Measurements from ENCODE around the gene PTBP1. TPM values are rescaled to one million over a fixed set of nuclear protein-coding genes. Genes with fewer than 3 reads are reported as not detected.

Gene PTBP1
- total and polyA plus RNA-seq, 2 of the 13 experiments (the other 11 are each of a cell fraction or from before 2014, with no cell fraction given) = 195 to 288 TPM

DNA sequence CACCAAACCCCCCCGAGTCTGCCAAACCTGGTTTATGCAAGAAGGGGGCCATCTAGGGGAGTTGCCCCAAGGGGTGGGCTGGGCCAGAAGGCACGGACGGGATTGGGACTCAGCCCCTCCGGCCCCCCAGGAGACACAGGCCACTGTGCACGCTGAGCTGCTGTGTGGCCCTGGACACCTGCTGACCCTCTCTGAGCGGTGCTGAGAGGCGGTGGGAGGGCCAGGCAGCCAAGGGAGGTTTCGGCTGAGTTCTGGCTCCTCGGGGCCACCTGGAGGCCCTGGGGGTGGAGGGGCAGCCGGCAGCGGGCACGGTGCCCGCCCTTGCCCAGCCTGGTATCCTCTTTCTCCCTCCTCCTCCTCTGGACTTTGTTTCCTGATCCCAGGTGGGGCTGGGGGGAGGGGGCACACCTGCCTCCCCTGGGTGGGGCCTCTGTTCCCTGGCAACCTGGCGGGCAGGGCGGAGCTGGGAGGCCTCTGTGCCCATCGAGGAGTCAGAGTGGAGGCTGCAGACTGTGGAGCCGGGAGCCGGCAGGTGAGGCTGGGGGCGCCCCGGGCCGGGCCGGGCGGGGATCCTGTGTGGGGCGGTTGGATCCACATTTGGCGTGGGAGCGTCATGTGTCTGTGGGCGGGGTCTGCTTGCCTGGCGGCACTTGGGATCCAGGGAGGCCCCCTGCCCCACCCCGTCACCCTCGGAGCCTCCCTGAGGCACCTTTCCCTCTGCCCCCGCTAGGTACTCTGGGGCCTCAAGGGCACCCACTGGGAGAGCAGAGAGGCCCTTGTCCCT, 46.4 kb upstream of the PTBP1 start, which contains the start of gene MISP (continued):
- TF ChIP-seq, protein P1, sequence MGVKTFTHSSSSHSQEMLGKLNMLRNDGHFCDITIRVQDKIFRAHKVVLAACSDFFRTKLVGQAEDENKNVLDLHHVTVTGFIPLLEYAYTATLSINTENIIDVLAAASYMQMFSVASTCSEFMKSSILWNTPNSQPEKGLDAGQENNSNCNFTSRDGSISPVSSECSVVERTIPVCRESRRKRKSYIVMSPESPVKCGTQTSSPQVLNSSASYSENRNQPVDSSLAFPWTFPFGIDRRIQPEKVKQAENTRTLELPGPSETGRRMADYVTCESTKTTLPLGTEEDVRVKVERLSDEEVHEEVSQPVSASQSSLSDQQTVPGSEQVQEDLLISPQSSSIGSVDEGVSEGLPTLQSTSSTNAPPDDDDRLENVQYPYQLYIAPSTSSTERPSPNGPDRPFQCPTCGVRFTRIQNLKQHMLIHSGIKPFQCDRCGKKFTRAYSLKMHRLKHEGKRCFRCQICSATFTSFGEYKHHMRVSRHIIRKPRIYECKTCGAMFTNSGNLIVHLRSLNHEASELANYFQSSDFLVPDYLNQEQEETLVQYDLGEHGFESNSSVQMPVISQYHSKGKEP (CRISPR knock-in tag; IDR thresholded peaks at IDR 0.05) = no peak
- TF ChIP-seq ZNF10 (CRISPR knock-in tag; IDR thresholded peaks at IDR 0.05; ENCODE audit: borderline replicate concordance, low read depth) (no peak), MTA3 (CRISPR knock-in tag; IDR thresholded peaks at IDR 0.05) (no peak), ZFP1 (CRISPR knock-in tag; IDR thresholded peaks at IDR 0.05) (no peak), ZNF704 (CRISPR knock-in tag; IDR thresholded peaks at IDR 0.05; ENCODE audit: borderline replicate concordance) (no peak), SAP130 (CRISPR knock-in tag; IDR thresholded peaks at IDR 0.05; ENCODE audit: low read depth) (no peak), PHF21A (CRISPR knock-in tag; IDR thresholded peaks at IDR 0.05) (no peak), ETV6 (CRISPR knock-in tag; conservative IDR thresholded peaks at IDR 0.05) (no peak), ARHGAP35 (CRISPR knock-in tag; IDR thresholded peaks at IDR 0.05; ENCODE audit: borderline replicate concordance) (no peak)
- TF ChIP-seq, protein P2, sequence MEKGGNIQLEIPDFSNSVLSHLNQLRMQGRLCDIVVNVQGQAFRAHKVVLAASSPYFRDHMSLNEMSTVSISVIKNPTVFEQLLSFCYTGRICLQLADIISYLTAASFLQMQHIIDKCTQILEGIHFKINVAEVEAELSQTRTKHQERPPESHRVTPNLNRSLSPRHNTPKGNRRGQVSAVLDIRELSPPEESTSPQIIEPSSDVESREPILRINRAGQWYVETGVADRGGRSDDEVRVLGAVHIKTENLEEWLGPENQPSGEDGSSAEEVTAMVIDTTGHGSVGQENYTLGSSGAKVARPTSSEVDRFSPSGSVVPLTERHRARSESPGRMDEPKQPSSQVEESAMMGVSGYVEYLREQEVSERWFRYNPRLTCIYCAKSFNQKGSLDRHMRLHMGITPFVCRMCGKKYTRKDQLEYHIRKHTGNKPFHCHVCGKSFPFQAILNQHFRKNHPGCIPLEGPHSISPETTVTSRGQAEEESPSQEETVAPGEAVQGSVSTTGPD (CRISPR knock-in tag; IDR thresholded peaks at IDR 0.05) = no peak
- TF ChIP-seq, protein P3, sequence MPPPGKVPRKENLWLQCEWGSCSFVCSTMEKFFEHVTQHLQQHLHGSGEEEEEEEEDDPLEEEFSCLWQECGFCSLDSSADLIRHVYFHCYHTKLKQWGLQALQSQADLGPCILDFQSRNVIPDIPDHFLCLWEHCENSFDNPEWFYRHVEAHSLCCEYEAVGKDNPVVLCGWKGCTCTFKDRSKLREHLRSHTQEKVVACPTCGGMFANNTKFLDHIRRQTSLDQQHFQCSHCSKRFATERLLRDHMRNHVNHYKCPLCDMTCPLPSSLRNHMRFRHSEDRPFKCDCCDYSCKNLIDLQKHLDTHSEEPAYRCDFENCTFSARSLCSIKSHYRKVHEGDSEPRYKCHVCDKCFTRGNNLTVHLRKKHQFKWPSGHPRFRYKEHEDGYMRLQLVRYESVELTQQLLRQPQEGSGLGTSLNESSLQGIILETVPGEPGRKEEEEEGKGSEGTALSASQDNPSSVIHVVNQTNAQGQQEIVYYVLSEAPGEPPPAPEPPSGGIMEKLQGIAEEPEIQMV (CRISPR knock-in tag; IDR thresholded peaks at IDR 0.05; ENCODE audit: low read depth) = no peak
- TF ChIP-seq, protein P4, sequence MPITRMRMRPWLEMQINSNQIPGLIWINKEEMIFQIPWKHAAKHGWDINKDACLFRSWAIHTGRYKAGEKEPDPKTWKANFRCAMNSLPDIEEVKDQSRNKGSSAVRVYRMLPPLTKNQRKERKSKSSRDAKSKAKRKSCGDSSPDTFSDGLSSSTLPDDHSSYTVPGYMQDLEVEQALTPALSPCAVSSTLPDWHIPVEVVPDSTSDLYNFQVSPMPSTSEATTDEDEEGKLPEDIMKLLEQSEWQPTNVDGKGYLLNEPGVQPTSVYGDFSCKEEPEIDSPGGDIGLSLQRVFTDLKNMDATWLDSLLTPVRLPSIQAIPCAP (CRISPR knock-in tag; IDR thresholded peaks at IDR 0.05; ENCODE audit: low read depth) = no peak
- TF ChIP-seq, protein P5, sequence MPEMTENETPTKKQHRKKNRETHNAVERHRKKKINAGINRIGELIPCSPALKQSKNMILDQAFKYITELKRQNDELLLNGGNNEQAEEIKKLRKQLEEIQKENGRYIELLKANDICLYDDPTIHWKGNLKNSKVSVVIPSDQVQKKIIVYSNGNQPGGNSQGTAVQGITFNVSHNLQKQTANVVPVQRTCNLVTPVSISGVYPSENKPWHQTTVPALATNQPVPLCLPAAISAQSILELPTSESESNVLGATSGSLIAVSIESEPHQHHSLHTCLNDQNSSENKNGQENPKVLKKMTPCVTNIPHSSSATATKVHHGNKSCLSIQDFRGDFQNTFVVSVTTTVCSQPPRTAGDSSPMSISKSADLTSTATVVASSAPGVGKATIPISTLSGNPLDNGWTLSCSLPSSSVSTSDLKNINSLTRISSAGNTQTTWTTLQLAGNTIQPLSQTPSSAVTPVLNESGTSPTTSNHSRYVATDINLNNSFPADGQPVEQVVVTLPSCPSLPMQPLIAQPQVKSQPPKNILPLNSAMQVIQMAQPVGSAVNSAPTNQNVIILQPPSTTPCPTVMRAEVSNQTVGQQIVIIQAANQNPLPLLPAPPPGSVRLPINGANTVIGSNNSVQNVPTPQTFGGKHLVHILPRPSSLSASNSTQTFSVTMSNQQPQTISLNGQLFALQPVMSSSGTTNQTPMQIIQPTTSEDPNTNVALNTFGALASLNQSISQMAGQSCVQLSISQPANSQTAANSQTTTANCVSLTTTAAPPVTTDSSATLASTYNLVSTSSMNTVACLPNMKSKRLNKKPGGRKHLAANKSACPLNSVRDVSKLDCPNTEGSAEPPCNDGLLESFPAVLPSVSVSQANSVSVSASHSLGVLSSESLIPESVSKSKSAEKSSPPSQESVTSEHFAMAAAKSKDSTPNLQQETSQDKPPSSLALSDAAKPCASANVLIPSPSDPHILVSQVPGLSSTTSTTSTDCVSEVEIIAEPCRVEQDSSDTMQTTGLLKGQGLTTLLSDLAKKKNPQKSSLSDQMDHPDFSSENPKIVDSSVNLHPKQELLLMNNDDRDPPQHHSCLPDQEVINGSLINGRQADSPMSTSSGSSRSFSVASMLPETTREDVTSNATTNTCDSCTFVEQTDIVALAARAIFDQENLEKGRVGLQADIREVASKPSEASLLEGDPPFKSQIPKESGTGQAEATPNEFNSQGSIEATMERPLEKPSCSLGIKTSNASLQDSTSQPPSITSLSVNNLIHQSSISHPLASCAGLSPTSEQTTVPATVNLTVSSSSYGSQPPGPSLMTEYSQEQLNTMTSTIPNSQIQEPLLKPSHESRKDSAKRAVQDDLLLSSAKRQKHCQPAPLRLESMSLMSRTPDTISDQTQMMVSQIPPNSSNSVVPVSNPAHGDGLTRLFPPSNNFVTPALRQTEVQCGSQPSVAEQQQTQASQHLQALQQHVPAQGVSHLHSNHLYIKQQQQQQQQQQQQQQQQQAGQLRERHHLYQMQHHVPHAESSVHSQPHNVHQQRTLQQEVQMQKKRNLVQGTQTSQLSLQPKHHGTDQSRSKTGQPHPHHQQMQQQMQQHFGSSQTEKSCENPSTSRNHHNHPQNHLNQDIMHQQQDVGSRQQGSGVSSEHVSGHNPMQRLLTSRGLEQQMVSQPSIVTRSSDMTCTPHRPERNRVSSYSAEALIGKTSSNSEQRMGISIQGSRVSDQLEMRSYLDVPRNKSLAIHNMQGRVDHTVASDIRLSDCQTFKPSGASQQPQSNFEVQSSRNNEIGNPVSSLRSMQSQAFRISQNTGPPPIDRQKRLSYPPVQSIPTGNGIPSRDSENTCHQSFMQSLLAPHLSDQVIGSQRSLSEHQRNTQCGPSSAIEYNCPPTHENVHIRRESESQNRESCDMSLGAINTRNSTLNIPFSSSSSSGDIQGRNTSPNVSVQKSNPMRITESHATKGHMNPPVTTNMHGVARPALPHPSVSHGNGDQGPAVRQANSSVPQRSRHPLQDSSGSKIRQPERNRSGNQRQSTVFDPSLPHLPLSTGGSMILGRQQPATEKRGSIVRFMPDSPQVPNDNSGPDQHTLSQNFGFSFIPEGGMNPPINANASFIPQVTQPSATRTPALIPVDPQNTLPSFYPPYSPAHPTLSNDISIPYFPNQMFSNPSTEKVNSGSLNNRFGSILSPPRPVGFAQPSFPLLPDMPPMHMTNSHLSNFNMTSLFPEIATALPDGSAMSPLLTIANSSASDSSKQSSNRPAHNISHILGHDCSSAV (CRISPR knock-in tag; IDR thresholded peaks at IDR 0.05; ENCODE audit: borderline replicate concordance) = no peak
